HEK293 (cell line): ENCODE measurements around the gene SERPINA3.

Experiments
- CTCF ChIA-PET: fragments of 350-600 bp; formaldehyde crosslinking; extraction: SDS; loops from one replicate; lab custom pipeline; 2021; ENCODE audit warnings: antibody characterized with exemption; lab: Yijun Ruan, JAX
- POLR2A ChIA-PET: fragments of 300-600 bp; formaldehyde crosslinking; extraction: SDS; loops from one replicate; lab custom pipeline; 2020; ENCODE audit warnings: antibody characterized with exemption, inconsistent platforms; lab: Yijun Ruan, JAX
- H3K27ac ChIP-seq: fragments of 200-500 bp; sonication (Bioruptor generic); 2 replicates; pipeline ENCODE4 v1.5.1; 2014; ENCODE audit warnings: low read depth, low read length, control low read depth, inconsistent platforms; ENCODE audit errors: extremely low read depth
- H3K36me3 ChIP-seq, 2 experiments: fragments of 200-500 bp in 1 of 2; sonication (Bioruptor generic) in 1 of 2; 1 replicate in 1 of 2; 2 replicates in 1 of 2; pipeline ENCODE4 v1.5.1; 2014 to 2017; ENCODE audit warnings: inconsistent platforms in 2 of 2, low read length in 2 of 2; ENCODE audit not compliant: control insufficient read depth in 2 of 2, insufficient read depth in 1 of 2
- H3K4me1 ChIP-seq: fragments of 200-500 bp; sonication (Bioruptor generic); 2 replicates; pipeline ENCODE4 v1.5.1; 2014; ENCODE audit warnings: mild to moderate bottlenecking, low read length, inconsistent platforms; ENCODE audit not compliant: control insufficient read depth, insufficient read depth
- H3K4me3 ChIP-seq: 2 replicates; pipeline ENCODE4 v1.5.1; 2011; ENCODE audit warnings: low read depth, mild to moderate bottlenecking, control low read depth, low read length, moderate library complexity
- H3K9me3 ChIP-seq: fragments of 200-500 bp; sonication (Bioruptor generic); 2 replicates; pipeline ENCODE4 v1.5.1; 2014; ENCODE audit warnings: low read depth, low read length, inconsistent platforms; ENCODE audit not compliant: control insufficient read depth, insufficient read depth
- EGR2 ChIP-seq: fragments of 450-650 bp; formaldehyde crosslinking; IDR thresholded peaks from 2 replicates; pipeline ENCODE4 v1.5.1; 2016; ENCODE audit warnings: low read depth, missing biosample characterization, missing genetic modification characterization
- IKZF3 ChIP-seq: fragments of 450-650 bp; IDR thresholded peaks from 2 replicates; pipeline ENCODE4 v1.5.0; 2018; ENCODE audit warnings: missing biosample characterization, mild to moderate bottlenecking, missing genetic modification characterization, moderate library complexity
- RBAK ChIP-seq: fragments of 450-650 bp; formaldehyde crosslinking; IDR thresholded peaks from 2 replicates; pipeline ENCODE4 v1.5.1; 2016; ENCODE audit warnings: missing biosample characterization, missing genetic modification characterization
- SP3 ChIP-seq: fragments of 450-650 bp; formaldehyde crosslinking; IDR thresholded peaks from 2 replicates; pipeline ENCODE4 v1.5.1; 2016; ENCODE audit warnings: missing biosample characterization, missing genetic modification characterization
- ZFP37 ChIP-seq: fragments of 450-650 bp; formaldehyde crosslinking; IDR thresholded peaks from 2 replicates; pipeline ENCODE4 v1.5.1; 2016; ENCODE audit warnings: missing biosample characterization, missing genetic modification characterization
- ZFP41 ChIP-seq: fragments of 450-650 bp; formaldehyde crosslinking; IDR thresholded peaks from 2 replicates; pipeline ENCODE4 v1.5.1; 2016; ENCODE audit warnings: missing biosample characterization, missing genetic modification characterization, borderline replicate concordance
- ZNF133 ChIP-seq: fragments of 450-650 bp; formaldehyde crosslinking; IDR thresholded peaks from 2 replicates; pipeline ENCODE4 v1.5.1; 2016; ENCODE audit warnings: missing biosample characterization, missing genetic modification characterization
- ZNF302 ChIP-seq: fragments of 450-650 bp; formaldehyde crosslinking; IDR thresholded peaks from 2 replicates; pipeline ENCODE4 v1.5.1; 2016; ENCODE audit warnings: missing biosample characterization, missing genetic modification characterization, low read depth
- ZNF350 ChIP-seq: fragments of 450-650 bp; formaldehyde crosslinking; IDR thresholded peaks from 2 replicates; pipeline ENCODE4 v1.5.0; 2017; ENCODE audit warnings: missing biosample characterization, mild to moderate bottlenecking, missing genetic modification characterization
- ZNF37A ChIP-seq: fragments of 450-650 bp; IDR thresholded peaks from 2 replicates; pipeline ENCODE4 v1.5.1; 2018; ENCODE audit warnings: missing biosample characterization, missing genetic modification characterization
- ZNF561 ChIP-seq: fragments of 450-650 bp; IDR thresholded peaks from 2 replicates; pipeline ENCODE4 v1.5.1; 2018; ENCODE audit warnings: missing biosample characterization, missing genetic modification characterization, borderline replicate concordance
- ZNF600 ChIP-seq: fragments of 450-650 bp; formaldehyde crosslinking; IDR thresholded peaks from 2 replicates; pipeline ENCODE4 v1.5.1; 2016; ENCODE audit warnings: missing biosample characterization, missing genetic modification characterization
- ZNF610 ChIP-seq: fragments of 450-650 bp; formaldehyde crosslinking; IDR thresholded peaks from 2 replicates; pipeline ENCODE4 v1.5.1; 2016; ENCODE audit warnings: missing biosample characterization, missing genetic modification characterization, borderline replicate concordance
- ZNF747 ChIP-seq: fragments of 450-650 bp; formaldehyde crosslinking; IDR thresholded peaks from 2 replicates; pipeline ENCODE4 v1.5.1; 2016; ENCODE audit warnings: missing biosample characterization, missing genetic modification characterization
- TF ChIP-seq, protein P1 (sequence below): fragments of 450-650 bp; formaldehyde crosslinking; IDR thresholded peaks from 2 replicates; pipeline ENCODE4 v1.5.1; 2016; ENCODE audit warnings: missing biosample characterization, missing genetic modification characterization
- TF ChIP-seq, protein P2 (sequence below): fragments of 450-650 bp; formaldehyde crosslinking; IDR thresholded peaks from 2 replicates; pipeline ENCODE4 v1.5.1; 2016; ENCODE audit warnings: missing biosample characterization, missing genetic modification characterization
- TF ChIP-seq, protein P3 (sequence below): fragments of 450-650 bp; formaldehyde crosslinking; conservative IDR thresholded peaks from 2 replicates; pipeline ENCODE4 v1.5.1; 2016; ENCODE audit warnings: low read depth, missing biosample characterization, missing genetic modification characterization
- TF ChIP-seq, protein P4 (sequence below): fragments of 450-650 bp; IDR thresholded peaks from 2 replicates; pipeline ENCODE4 v1.5.1; 2018; ENCODE audit warnings: missing biosample characterization, missing genetic modification characterization
- TF ChIP-seq, protein P5 (sequence below): fragments of 450-650 bp; formaldehyde crosslinking; IDR thresholded peaks from 2 replicates; pipeline ENCODE4 v1.5.1; 2016; ENCODE audit warnings: missing biosample characterization, missing genetic modification characterization
- TF ChIP-seq, protein P6 (sequence below): fragments of 450-650 bp; formaldehyde crosslinking; IDR thresholded peaks from 2 replicates; pipeline ENCODE4 v1.5.1; 2017; ENCODE audit warnings: missing biosample characterization, missing genetic modification characterization

Gene SERPINA3

GRCh38 chr14:94621358-94622134 lies 9.4 kb downstream of the SERPINA3 start:
- Histone ChIP-seq H3K36me3 (no peaks in the 10 kb centered on the region), H3K4me1 (no peaks in the 10 kb centered on the region), H3K27ac (no peak overlapping the region), H3K4me3 (no peak overlapping the region), H3K9me3 (no peaks in the 10 kb centered on the region)
- TF ChIP-seq ZNF133 (tag by site-specific recombination) = no peak
- TF ChIP-seq, protein P1, sequence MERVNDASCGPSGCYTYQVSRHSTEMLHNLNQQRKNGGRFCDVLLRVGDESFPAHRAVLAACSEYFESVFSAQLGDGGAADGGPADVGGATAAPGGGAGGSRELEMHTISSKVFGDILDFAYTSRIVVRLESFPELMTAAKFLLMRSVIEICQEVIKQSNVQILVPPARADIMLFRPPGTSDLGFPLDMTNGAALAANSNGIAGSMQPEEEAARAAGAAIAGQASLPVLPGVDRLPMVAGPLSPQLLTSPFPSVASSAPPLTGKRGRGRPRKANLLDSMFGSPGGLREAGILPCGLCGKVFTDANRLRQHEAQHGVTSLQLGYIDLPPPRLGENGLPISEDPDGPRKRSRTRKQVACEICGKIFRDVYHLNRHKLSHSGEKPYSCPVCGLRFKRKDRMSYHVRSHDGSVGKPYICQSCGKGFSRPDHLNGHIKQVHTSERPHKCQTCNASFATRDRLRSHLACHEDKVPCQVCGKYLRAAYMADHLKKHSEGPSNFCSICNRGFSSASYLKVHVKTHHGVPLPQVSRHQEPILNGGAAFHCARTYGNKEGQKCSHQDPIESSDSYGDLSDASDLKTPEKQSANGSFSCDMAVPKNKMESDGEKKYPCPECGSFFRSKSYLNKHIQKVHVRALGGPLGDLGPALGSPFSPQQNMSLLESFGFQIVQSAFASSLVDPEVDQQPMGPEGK (tag by site-specific recombination) = no peak
- TF ChIP-seq ZNF37A = no peak
- no peak for TF ChIP-seq ZNF350 (tag by site-specific recombination)
- no peak for TF ChIP-seq SP3 (tag by site-specific recombination)
- no peak for TF ChIP-seq IKZF3 (tag by site-specific recombination)
- no peak for TF ChIP-seq RBAK (tag by site-specific recombination)
- TF ChIP-seq, protein P2, sequence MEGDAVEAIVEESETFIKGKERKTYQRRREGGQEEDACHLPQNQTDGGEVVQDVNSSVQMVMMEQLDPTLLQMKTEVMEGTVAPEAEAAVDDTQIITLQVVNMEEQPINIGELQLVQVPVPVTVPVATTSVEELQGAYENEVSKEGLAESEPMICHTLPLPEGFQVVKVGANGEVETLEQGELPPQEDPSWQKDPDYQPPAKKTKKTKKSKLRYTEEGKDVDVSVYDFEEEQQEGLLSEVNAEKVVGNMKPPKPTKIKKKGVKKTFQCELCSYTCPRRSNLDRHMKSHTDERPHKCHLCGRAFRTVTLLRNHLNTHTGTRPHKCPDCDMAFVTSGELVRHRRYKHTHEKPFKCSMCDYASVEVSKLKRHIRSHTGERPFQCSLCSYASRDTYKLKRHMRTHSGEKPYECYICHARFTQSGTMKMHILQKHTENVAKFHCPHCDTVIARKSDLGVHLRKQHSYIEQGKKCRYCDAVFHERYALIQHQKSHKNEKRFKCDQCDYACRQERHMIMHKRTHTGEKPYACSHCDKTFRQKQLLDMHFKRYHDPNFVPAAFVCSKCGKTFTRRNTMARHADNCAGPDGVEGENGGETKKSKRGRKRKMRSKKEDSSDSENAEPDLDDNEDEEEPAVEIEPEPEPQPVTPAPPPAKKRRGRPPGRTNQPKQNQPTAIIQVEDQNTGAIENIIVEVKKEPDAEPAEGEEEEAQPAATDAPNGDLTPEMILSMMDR = no peak
- TF ChIP-seq ZFP41 (tag by site-specific recombination) = no peak
- no peak for TF ChIP-seq ZNF747 (tag by site-specific recombination)
- ChIA-PET POLR2A (no interaction called here), CTCF (no interaction called here)

DNA sequence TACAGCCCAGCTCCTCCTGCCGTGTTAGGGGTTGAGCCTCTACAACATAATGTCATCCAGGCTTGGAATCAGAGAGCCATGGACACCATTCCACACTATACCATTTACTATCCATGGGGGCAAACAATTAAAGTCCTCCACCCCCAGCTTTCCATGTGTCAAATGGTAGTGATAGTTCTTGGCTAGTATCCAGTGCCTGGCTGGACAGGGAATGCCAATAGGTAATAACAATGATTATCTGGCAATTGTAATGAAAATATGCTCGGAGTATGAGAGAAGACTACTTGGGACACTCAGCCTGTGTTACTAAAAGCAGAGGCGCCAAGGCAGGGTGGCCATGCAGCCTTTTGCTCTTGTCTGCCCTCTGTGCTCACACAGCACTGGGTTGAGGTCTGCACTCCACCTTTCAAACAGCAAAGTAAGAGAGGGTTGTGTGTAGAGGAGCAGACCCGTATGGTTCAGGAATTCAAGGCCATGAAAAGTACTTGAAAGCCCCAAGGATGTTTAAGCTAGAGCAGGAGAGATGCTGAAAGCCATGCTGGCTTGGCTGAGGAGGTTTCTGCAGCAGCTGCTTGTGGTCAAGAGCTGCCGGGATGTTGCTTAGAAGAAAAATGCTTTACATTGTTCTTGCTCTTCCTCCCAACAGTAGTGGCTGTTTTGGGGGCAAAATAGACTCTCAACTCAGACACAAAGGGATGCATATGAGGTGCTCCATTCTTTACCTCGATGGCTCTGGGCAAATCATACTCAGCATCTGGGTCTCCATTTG lies 10.6 kb downstream of the SERPINA3 start:
- ChIA-PET POLR2A (no interaction called here), CTCF (interaction anchor here (0.7 kb wide), 1 partner anchor 68 kb away, joined by 3 read pairs; no protein-coding TSS in a partner anchor)
- no peaks in the 10 kb centered on the region for H3K4me1 ChIP-seq
- no peak overlapping the region for H3K4me3 ChIP-seq
- no peaks in the 10 kb centered on the region for H3K9me3 ChIP-seq
- no peak overlapping the region for H3K27ac ChIP-seq
- no peaks in the 10 kb centered on the region for H3K36me3 ChIP-seq
- TF ChIP-seq, protein P3, sequence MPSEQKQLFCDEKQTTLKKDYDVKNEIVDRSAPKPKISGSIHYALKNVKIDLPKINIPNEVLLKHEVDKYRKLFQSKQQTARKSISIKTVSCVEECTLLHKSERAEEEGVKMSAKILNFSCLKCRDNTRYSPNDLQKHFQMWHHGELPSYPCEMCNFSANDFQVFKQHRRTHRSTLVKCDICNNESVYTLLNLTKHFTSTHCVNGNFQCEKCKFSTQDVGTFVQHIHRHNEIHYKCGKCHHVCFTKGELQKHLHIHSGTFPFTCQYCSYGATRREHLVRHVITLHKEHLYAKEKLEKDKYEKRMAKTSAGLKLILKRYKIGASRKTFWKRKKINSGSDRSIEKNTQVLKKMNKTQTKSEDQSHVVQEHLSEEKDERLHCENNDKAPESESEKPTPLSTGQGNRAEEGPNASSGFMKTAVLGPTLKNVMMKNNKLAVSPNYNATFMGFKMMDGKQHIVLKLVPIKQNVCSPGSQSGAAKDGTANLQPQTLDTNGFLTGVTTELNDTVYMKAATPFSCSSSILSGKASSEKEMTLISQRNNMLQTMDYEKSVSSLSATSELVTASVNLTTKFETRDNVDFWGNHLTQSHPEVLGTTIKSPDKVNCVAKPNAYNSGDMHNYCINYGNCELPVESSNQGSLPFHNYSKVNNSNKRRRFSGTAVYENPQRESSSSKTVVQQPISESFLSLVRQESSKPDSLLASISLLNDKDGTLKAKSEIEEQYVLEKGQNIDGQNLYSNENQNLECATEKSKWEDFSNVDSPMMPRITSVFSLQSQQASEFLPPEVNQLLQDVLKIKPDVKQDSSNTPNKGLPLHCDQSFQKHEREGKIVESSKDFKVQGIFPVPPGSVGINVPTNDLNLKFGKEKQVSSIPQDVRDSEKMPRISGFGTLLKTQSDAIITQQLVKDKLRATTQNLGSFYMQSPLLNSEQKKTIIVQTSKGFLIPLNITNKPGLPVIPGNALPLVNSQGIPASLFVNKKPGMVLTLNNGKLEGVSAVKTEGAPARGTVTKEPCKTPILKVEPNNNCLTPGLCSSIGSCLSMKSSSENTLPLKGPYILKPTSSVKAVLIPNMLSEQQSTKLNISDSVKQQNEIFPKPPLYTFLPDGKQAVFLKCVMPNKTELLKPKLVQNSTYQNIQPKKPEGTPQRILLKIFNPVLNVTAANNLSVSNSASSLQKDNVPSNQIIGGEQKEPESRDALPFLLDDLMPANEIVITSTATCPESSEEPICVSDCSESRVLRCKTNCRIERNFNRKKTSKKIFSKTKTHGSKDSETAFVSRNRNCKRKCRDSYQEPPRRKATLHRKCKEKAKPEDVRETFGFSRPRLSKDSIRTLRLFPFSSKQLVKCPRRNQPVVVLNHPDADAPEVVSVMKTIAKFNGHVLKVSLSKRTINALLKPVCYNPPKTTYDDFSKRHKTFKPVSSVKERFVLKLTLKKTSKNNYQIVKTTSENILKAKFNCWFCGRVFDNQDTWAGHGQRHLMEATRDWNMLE (tag by site-specific recombination) = no peak
- no peak for TF ChIP-seq ZFP37 (tag by site-specific recombination)
- no peak for TF ChIP-seq ZNF561 (tag by site-specific recombination)
- TF ChIP-seq, protein P4, sequence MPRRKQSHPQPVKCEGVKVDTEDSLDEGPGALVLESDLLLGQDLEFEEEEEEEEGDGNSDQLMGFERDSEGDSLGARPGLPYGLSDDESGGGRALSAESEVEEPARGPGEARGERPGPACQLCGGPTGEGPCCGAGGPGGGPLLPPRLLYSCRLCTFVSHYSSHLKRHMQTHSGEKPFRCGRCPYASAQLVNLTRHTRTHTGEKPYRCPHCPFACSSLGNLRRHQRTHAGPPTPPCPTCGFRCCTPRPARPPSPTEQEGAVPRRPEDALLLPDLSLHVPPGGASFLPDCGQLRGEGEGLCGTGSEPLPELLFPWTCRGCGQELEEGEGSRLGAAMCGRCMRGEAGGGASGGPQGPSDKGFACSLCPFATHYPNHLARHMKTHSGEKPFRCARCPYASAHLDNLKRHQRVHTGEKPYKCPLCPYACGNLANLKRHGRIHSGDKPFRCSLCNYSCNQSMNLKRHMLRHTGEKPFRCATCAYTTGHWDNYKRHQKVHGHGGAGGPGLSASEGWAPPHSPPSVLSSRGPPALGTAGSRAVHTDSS (tag by site-specific recombination) = no peak
- TF ChIP-seq, protein P5, sequence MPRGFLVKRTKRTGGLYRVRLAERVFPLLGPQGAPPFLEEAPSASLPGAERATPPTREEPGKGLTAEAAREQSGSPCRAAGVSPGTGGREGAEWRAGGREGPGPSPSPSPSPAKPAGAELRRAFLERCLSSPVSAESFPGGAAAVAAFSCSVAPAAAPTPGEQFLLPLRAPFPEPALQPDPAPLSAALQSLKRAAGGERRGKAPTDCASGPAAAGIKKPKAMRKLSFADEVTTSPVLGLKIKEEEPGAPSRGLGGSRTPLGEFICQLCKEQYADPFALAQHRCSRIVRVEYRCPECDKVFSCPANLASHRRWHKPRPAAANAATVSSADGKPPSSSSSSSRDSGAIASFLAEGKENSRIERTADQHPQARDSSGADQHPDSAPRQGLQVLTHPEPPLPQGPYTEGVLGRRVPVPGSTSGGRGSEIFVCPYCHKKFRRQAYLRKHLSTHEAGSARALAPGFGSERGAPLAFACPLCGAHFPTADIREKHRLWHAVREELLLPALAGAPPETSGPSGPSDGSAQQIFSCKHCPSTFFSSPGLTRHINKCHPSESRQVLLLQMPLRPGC (tag by site-specific recombination) = no peak
- TF ChIP-seq ZNF302 = no peak
- TF ChIP-seq, protein P6, sequence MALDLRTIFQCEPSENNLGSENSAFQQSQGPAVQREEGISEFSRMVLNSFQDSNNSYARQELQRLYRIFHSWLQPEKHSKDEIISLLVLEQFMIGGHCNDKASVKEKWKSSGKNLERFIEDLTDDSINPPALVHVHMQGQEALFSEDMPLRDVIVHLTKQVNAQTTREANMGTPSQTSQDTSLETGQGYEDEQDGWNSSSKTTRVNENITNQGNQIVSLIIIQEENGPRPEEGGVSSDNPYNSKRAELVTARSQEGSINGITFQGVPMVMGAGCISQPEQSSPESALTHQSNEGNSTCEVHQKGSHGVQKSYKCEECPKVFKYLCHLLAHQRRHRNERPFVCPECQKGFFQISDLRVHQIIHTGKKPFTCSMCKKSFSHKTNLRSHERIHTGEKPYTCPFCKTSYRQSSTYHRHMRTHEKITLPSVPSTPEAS = no peak
- no peak for TF ChIP-seq EGR2
- TF ChIP-seq ZNF600 (tag by site-specific recombination) = no peak
- no peak for TF ChIP-seq ZNF610
